ENCODE results near the gene CCDC80.

- TF ChIP-seq EZH2phosphoT487 (IDR thresholded peaks at IDR 0.05; ENCODE audit: borderline replicate concordance) (no peak), CTCF (conservative IDR thresholded peaks at IDR 0.05; ENCODE audit: low read length) (no peak)
Measured at GRCh38 chr3:112687616-112688015, 46.7 kb upstream of the CCDC80 start.

Measured in Loucy (cell line).